Endometrium (tissue), 2 donors: ENCODE data around the gene STARD7.

Source experiments
- FAIRE-seq: peaks from 2 replicates; lab custom pipeline; 2012; peaks lifted over from hg19 to GRCh38; lab: Jason Lieb, UNC
- donor health status: control.
- donor health status: control.

The STARD7 gene

GRCh38 chr2:96135621-96136020, 73.0 kb downstream of the STARD7 start:
- no peak for FAIRE-seq

DNA sequence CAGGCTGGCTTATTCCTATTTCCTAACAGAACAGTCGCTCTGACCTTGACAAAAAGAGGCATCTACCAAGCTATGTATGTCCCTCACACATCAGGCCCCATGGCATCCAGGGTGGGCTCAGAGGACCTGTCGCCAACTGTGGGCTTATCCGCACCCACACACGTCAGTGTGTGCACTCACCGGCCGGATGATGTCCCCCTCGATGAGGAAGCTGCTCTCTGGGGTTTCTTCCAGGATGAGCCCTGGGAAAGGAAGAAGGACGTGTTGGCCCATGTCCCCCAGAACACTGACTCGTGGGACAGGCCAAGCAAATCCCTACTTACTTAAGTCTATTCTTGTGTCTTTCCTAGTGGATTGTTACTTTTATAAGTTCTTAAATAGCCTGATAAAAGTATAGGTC, 73.5 kb downstream of the STARD7 start:
- FAIRE-seq: no peak
